H1 (cell line): ENCODE data around the gene TBX3. TPM values are rescaled to one million over a fixed set of nuclear protein-coding genes. Genes with fewer than 3 reads are reported as not detected.
A peak's percentile ranks its signal among the peaks of the same experiment; 100 is the strongest.

Source experiments
- CBX8 ChIP-seq: fragments of 300-800, 300-1000 bp; sonication (generic); IDR thresholded peaks from 2 replicates; pipeline ENCODE4 v1.7.1; 2016; ENCODE audit warnings: low read depth, low read length, borderline replicate concordance
- EZH2 ChIP-seq: fragments of 200-600 bp; sonication (generic); IDR thresholded peaks from 2 replicates; pipeline ENCODE4 v1.7.1; 2012; ENCODE audit warnings: low read depth, mild to moderate bottlenecking, moderate library complexity, low read length, inconsistent platforms; ENCODE audit not compliant: severe bottlenecking
- KDM4A ChIP-seq: IDR thresholded peaks from one replicate; pipeline ENCODE4 v1.7.1; 2012; ENCODE audit warnings: low read depth, mild to moderate bottlenecking, moderate library complexity, low read length, inconsistent platforms; ENCODE audit not compliant: severe bottlenecking
- NRF1 ChIP-seq: IDR thresholded peaks from 2 replicates; pipeline ENCODE4 v1.6.1; 2011; ENCODE audit warnings: mild to moderate bottlenecking, low read depth, low read length, improper control_type of control experiment
- SIX5 ChIP-seq: IDR thresholded peaks from 2 replicates; pipeline ENCODE4 v1.6.1; 2011; ENCODE audit warnings: mild to moderate bottlenecking, low read depth, low read length
- SUZ12 ChIP-seq: fragments of 200-600 bp; sonication (generic); IDR thresholded peaks from 2 replicates; pipeline ENCODE4 v1.6.1; 2012; ENCODE audit warnings: mild to moderate bottlenecking, inconsistent platforms, low read length, moderate library complexity, mixed read lengths
- TAF1 ChIP-seq: IDR thresholded peaks from 2 replicates; pipeline ENCODE4 v1.6.1; 2011; ENCODE audit warnings: mild to moderate bottlenecking, low read depth, low read length
- polyA plus RNA-seq, 7 experiments: library from polyadenylated mRNA; depleted of rRNA in 3 of 7; stranded (reverse) in 5 of 7; unstranded in 2 of 7; fragments of >200 nt in 5 of 7; fragments of 200-250 nt in 2 of 7; gene quantifications; 1 replicate in 5 of 7; 2 replicates in 1 of 7; 4 replicates in 1 of 7; pipeline versions ENCODE4 v1.2.1 to v1.2.3, GENCODE V29; 2011 to 2013; ENCODE audit warnings: missing spikeins in 2 of 7, mixed read lengths in 2 of 7
- total RNA-seq: library from RNA; stranded (reverse); fragmentation: NEBNext Ultra II Directional; extraction: Animal tissue kit (Norgen Biotek cat#: 25700); gene quantifications from 2 replicates; pipeline ENCODE4 v1.2.1, GENCODE V29; 2021
- TF ChIP-seq, protein P1 (sequence below): fragments of 300-600 bp; sonication (generic); IDR thresholded peaks from 2 replicates; pipeline ENCODE4 v1.7.1; 2012; ENCODE audit warnings: low read length, moderate library complexity, mild to moderate bottlenecking, inconsistent platforms; ENCODE audit not compliant: insufficient replicate concordance

The TBX3 gene
- total and polyA plus RNA-seq, 2 of the 8 experiments (the other 6 are each of a cell fraction or from before 2014, with no cell fraction given) = 0.09 to 1.0 TPM

DNA sequence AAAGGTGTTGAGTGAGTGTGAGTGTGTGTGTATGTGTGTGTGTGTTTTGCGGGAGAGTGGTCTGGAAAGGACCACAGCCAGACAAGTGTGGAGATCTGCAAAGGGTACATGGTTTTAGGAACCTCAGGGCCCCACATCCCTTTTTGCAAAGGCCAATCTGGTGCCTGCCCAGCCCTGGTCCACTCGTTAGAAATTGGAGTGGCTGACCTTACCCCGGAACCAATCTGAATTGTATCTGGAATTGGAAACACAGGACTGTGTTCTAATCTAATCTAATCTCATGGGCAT lies 11.3 kb upstream of the TBX3 start (continued):
- TF ChIP-seq, protein P1, sequence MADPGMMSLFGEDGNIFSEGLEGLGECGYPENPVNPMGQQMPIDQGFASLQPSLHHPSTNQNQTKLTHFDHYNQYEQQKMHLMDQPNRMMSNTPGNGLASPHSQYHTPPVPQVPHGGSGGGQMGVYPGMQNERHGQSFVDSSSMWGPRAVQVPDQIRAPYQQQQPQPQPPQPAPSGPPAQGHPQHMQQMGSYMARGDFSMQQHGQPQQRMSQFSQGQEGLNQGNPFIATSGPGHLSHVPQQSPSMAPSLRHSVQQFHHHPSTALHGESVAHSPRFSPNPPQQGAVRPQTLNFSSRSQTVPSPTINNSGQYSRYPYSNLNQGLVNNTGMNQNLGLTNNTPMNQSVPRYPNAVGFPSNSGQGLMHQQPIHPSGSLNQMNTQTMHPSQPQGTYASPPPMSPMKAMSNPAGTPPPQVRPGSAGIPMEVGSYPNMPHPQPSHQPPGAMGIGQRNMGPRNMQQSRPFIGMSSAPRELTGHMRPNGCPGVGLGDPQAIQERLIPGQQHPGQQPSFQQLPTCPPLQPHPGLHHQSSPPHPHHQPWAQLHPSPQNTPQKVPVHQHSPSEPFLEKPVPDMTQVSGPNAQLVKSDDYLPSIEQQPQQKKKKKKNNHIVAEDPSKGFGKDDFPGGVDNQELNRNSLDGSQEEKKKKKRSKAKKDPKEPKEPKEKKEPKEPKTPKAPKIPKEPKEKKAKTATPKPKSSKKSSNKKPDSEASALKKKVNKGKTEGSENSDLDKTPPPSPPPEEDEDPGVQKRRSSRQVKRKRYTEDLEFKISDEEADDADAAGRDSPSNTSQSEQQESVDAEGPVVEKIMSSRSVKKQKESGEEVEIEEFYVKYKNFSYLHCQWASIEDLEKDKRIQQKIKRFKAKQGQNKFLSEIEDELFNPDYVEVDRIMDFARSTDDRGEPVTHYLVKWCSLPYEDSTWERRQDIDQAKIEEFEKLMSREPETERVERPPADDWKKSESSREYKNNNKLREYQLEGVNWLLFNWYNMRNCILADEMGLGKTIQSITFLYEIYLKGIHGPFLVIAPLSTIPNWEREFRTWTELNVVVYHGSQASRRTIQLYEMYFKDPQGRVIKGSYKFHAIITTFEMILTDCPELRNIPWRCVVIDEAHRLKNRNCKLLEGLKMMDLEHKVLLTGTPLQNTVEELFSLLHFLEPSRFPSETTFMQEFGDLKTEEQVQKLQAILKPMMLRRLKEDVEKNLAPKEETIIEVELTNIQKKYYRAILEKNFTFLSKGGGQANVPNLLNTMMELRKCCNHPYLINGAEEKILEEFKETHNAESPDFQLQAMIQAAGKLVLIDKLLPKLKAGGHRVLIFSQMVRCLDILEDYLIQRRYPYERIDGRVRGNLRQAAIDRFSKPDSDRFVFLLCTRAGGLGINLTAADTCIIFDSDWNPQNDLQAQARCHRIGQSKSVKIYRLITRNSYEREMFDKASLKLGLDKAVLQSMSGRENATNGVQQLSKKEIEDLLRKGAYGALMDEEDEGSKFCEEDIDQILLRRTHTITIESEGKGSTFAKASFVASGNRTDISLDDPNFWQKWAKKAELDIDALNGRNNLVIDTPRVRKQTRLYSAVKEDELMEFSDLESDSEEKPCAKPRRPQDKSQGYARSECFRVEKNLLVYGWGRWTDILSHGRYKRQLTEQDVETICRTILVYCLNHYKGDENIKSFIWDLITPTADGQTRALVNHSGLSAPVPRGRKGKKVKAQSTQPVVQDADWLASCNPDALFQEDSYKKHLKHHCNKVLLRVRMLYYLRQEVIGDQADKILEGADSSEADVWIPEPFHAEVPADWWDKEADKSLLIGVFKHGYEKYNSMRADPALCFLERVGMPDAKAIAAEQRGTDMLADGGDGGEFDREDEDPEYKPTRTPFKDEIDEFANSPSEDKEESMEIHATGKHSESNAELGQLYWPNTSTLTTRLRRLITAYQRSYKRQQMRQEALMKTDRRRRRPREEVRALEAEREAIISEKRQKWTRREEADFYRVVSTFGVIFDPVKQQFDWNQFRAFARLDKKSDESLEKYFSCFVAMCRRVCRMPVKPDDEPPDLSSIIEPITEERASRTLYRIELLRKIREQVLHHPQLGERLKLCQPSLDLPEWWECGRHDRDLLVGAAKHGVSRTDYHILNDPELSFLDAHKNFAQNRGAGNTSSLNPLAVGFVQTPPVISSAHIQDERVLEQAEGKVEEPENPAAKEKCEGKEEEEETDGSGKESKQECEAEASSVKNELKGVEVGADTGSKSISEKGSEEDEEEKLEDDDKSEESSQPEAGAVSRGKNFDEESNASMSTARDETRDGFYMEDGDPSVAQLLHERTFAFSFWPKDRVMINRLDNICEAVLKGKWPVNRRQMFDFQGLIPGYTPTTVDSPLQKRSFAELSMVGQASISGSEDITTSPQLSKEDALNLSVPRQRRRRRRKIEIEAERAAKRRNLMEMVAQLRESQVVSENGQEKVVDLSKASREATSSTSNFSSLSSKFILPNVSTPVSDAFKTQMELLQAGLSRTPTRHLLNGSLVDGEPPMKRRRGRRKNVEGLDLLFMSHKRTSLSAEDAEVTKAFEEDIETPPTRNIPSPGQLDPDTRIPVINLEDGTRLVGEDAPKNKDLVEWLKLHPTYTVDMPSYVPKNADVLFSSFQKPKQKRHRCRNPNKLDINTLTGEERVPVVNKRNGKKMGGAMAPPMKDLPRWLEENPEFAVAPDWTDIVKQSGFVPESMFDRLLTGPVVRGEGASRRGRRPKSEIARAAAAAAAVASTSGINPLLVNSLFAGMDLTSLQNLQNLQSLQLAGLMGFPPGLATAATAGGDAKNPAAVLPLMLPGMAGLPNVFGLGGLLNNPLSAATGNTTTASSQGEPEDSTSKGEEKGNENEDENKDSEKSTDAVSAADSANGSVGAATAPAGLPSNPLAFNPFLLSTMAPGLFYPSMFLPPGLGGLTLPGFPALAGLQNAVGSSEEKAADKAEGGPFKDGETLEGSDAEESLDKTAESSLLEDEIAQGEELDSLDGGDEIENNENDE = no peak
- no peak for TF ChIP-seq SIX5
- TF ChIP-seq TAF1 = no peak
- no peak; the same call in 1 of the 2 replicates for TF ChIP-seq SUZ12
- TF ChIP-seq KDM4A = no peak
- TF ChIP-seq EZH2 = peak; percentile 58
- no peak for TF ChIP-seq NRF1
- 0 out of 2 replicates have a peak, but pooled peaks have one; percentile 2 for TF ChIP-seq CBX8
